Measurements from ENCODE around the gene LRRC71.

The LRRC71 gene

GRCh38 chr1:156953571-156953970 is 33.1 kb downstream of the LRRC71 start:
- H3K9ac ChIP-seq (ENCODE audit: low read length in 5 of 5) = no peak overlapping the region
- no peaks in the 10 kb centered on the region for H3K9me3 ChIP-seq (ENCODE audit: control insufficient read depth in 5 of 5, low read length in 5 of 5)
- peaks cover 34 to 98% (median 85%) of the 10 kb centered on the region in 5 donors for H3K36me3 ChIP-seq (ENCODE audit: control insufficient read depth in 5 of 5, insufficient read depth in 5 of 5, low read length in 5 of 5)
- no peaks in the 10 kb centered on the region for H3K4me1 ChIP-seq (ENCODE audit: control insufficient read depth in 5 of 5, insufficient read depth in 5 of 5, low read length in 5 of 5)
- no peak overlapping the region for H3K4me3 ChIP-seq (ENCODE audit: low read depth in 1 of 5, low read length in 5 of 5)
- no peaks in the 10 kb centered on the region for H3K27me3 ChIP-seq (ENCODE audit: control insufficient read depth in 5 of 5, insufficient read depth in 4 of 5, low read length in 5 of 5)
- H3K27ac ChIP-seq (ENCODE audit: low read depth, low read length) = no peak overlapping the region

GRCh38 chr1:156956333-156956732 is 35.9 kb downstream of the LRRC71 start:
- Histone ChIP-seq H3K27ac (ENCODE audit: low read depth, low read length) (no peak overlapping the region), H3K36me3 (ENCODE audit: control insufficient read depth in 5 of 5, insufficient read depth in 5 of 5, low read length in 5 of 5) (peaks cover 20 to 96% (median 85%) of the 10 kb centered on the region in 5 donors), H3K27me3 (ENCODE audit: control insufficient read depth in 5 of 5, insufficient read depth in 4 of 5, low read length in 5 of 5) (no peaks in the 10 kb centered on the region), H3K4me1 (ENCODE audit: control insufficient read depth in 5 of 5, insufficient read depth in 5 of 5, low read length in 5 of 5) (no peaks in the 10 kb centered on the region), H3K9me3 (ENCODE audit: control insufficient read depth in 5 of 5, low read length in 5 of 5) (no peaks in the 10 kb centered on the region), H3K9ac (ENCODE audit: low read length in 5 of 5) (no peak overlapping the region), H3K4me3 (ENCODE audit: low read depth in 1 of 5, low read length in 5 of 5) (no peak overlapping the region)

- Histone ChIP-seq H3K27me3 (ENCODE audit: control insufficient read depth in 5 of 5, insufficient read depth in 4 of 5, low read length in 5 of 5) (no peaks in the 10 kb centered on the region), H3K36me3 (ENCODE audit: control insufficient read depth in 5 of 5, insufficient read depth in 5 of 5, low read length in 5 of 5) (peaks cover 13 to 94% (median 87%) of the 10 kb centered on the region in 5 donors), H3K4me1 (ENCODE audit: control insufficient read depth in 5 of 5, insufficient read depth in 5 of 5, low read length in 5 of 5) (no peaks in the 10 kb centered on the region), H3K4me3 (ENCODE audit: low read depth in 1 of 5, low read length in 5 of 5) (no peak overlapping the region), H3K27ac (ENCODE audit: low read depth, low read length) (no peak overlapping the region), H3K9ac (ENCODE audit: low read length in 5 of 5) (no peak overlapping the region), H3K9me3 (ENCODE audit: control insufficient read depth in 5 of 5, low read length in 5 of 5) (no peaks in the 10 kb centered on the region)
Observed at GRCh38 chr1:156957634-156958033, 37.2 kb downstream of the LRRC71 start.

DNA sequence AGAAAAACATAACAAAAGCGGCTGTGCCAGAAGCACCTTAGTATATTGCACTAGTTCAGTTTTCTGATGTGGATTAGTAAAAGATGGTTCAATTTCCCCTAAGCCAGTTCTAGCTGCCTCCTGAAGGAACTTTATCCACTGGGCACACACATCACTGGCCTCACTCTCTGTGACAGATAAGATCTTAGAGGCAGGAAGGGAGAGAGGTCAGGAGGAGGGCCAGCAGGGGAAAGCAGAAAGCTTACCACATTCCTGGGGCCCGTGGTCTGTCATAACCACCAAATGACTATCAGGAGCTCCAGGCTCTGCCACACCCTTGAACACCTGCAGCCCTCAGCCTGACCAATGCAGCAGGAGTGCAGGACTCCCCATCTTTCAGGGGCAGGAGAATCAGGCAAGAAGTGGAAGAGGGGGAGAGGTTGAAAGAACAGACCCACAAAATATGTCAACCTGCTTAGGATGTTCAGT is 37.8 kb downstream of the LRRC71 start:
- H3K27ac ChIP-seq (ENCODE audit: low read depth, low read length) = no peak overlapping the region

GRCh38 chr1:156959414-156959813 is 39.0 kb downstream of the LRRC71 start:
- no peak overlapping the region for H3K9ac ChIP-seq (ENCODE audit: low read length in 5 of 5)
- H3K4me1 ChIP-seq (ENCODE audit: control insufficient read depth in 5 of 5, insufficient read depth in 5 of 5, low read length in 5 of 5) = peaks cover 0 to 11% (median 0%) of the 10 kb centered on the region in 5 donors
- H3K36me3 ChIP-seq (ENCODE audit: control insufficient read depth in 5 of 5, insufficient read depth in 5 of 5, low read length in 5 of 5) = peaks cover 15 to 94% (median 90%) of the 10 kb centered on the region in 5 donors
- H3K4me3 ChIP-seq (ENCODE audit: low read depth in 1 of 5, low read length in 5 of 5) = no peak overlapping the region
- H3K27me3 ChIP-seq (ENCODE audit: control insufficient read depth in 5 of 5, insufficient read depth in 4 of 5, low read length in 5 of 5) = no peaks in the 10 kb centered on the region
- no peaks in the 10 kb centered on the region for H3K9me3 ChIP-seq (ENCODE audit: control insufficient read depth in 5 of 5, low read length in 5 of 5)
- no peak overlapping the region for H3K27ac ChIP-seq (ENCODE audit: low read depth, low read length)

More for the DNA sequence above, 37.8 kb downstream of the LRRC71 start:
- Histone ChIP-seq H3K4me1 (ENCODE audit: control insufficient read depth in 5 of 5, insufficient read depth in 5 of 5, low read length in 5 of 5) (peaks cover 0 to 5% (median 0%) of the 10 kb centered on the region in 5 donors), H3K27me3 (ENCODE audit: control insufficient read depth in 5 of 5, insufficient read depth in 4 of 5, low read length in 5 of 5) (no peaks in the 10 kb centered on the region), H3K4me3 (ENCODE audit: low read depth in 1 of 5, low read length in 5 of 5) (no peak overlapping the region), H3K9me3 (ENCODE audit: control insufficient read depth in 5 of 5, low read length in 5 of 5) (no peaks in the 10 kb centered on the region), H3K36me3 (ENCODE audit: control insufficient read depth in 5 of 5, insufficient read depth in 5 of 5, low read length in 5 of 5) (peaks cover 15 to 94% (median 89%) of the 10 kb centered on the region in 5 donors), H3K9ac (ENCODE audit: low read length in 5 of 5) (no peak overlapping the region)

DNA sequence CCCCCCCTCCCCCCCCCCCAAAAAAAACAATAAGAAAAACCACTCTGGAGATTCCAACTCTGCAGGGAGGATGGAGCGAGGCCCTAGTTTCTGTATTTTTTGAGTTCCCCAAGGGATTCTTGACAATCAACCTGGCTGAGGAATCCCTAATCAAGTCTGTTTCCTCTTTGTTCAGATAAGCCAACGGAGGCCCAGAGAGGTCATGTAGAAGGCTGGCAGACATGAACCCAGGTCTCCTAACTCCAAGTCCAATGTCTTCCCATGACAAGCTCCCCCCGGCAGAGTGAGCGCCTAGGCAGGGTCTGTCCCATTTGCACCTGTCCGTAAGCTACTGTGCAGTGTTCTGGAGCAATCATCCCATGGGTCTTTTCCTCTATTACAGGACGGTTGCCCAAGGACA is 39.5 kb downstream of the LRRC71 start:
- Histone ChIP-seq H3K4me3 (ENCODE audit: low read depth in 1 of 5, low read length in 5 of 5) (no peak overlapping the region), H3K36me3 (ENCODE audit: control insufficient read depth in 5 of 5, insufficient read depth in 5 of 5, low read length in 5 of 5) (peaks cover 13 to 92% (median 85%) of the 10 kb centered on the region in 5 donors), H3K9ac (ENCODE audit: low read length in 5 of 5) (no peak overlapping the region), H3K27me3 (ENCODE audit: control insufficient read depth in 5 of 5, insufficient read depth in 4 of 5, low read length in 5 of 5) (no peaks in the 10 kb centered on the region), H3K9me3 (ENCODE audit: control insufficient read depth in 5 of 5, low read length in 5 of 5) (no peaks in the 10 kb centered on the region), H3K4me1 (ENCODE audit: control insufficient read depth in 5 of 5, insufficient read depth in 5 of 5, low read length in 5 of 5) (peaks cover 0 to 11% (median 0%) of the 10 kb centered on the region in 5 donors), H3K27ac (ENCODE audit: low read depth, low read length) (no peak overlapping the region)

GRCh38 chr1:156961709-156962108 is 41.3 kb downstream of the LRRC71 start:
- H3K9ac ChIP-seq (ENCODE audit: low read length in 5 of 5) = no peak overlapping the region

GRCh38 chr1:156963621-156964020 is 43.2 kb downstream of the LRRC71 start:
- H3K4me1 ChIP-seq (ENCODE audit: control insufficient read depth in 5 of 5, insufficient read depth in 5 of 5, low read length in 5 of 5) = peaks cover 0 to 11% (median 0%) of the 10 kb centered on the region in 5 donors
- peaks cover 33 to 89% (median 73%) of the 10 kb centered on the region in 5 donors for H3K36me3 ChIP-seq (ENCODE audit: control insufficient read depth in 5 of 5, insufficient read depth in 5 of 5, low read length in 5 of 5)
- peak overlapping the region in 3 of 5 donors; percentile 24 to 38 (median 24) for H3K4me3 ChIP-seq (ENCODE audit: low read depth in 1 of 5, low read length in 5 of 5)
- no peak overlapping the region for H3K9ac ChIP-seq (ENCODE audit: low read length in 5 of 5)
- no peaks in the 10 kb centered on the region for H3K9me3 ChIP-seq (ENCODE audit: control insufficient read depth in 5 of 5, low read length in 5 of 5)
- no peaks in the 10 kb centered on the region for H3K27me3 ChIP-seq (ENCODE audit: control insufficient read depth in 5 of 5, insufficient read depth in 4 of 5, low read length in 5 of 5)
- no peak overlapping the region for H3K27ac ChIP-seq (ENCODE audit: low read depth, low read length)

More at GRCh38 chr1:156961709-156962108, 41.3 kb downstream of the LRRC71 start:
- peaks cover 0 to 11% (median 0%) of the 10 kb centered on the region in 5 donors for H3K4me1 ChIP-seq (ENCODE audit: control insufficient read depth in 5 of 5, insufficient read depth in 5 of 5, low read length in 5 of 5)
- H3K36me3 ChIP-seq (ENCODE audit: control insufficient read depth in 5 of 5, insufficient read depth in 5 of 5, low read length in 5 of 5) = peaks cover 30 to 91% (median 77%) of the 10 kb centered on the region in 5 donors
- no peak overlapping the region for H3K4me3 ChIP-seq (ENCODE audit: low read depth in 1 of 5, low read length in 5 of 5)
- H3K27me3 ChIP-seq (ENCODE audit: control insufficient read depth in 5 of 5, insufficient read depth in 4 of 5, low read length in 5 of 5) = no peaks in the 10 kb centered on the region
- no peak overlapping the region for H3K27ac ChIP-seq (ENCODE audit: low read depth, low read length)
- H3K9me3 ChIP-seq (ENCODE audit: control insufficient read depth in 5 of 5, low read length in 5 of 5) = no peaks in the 10 kb centered on the region

DNA sequence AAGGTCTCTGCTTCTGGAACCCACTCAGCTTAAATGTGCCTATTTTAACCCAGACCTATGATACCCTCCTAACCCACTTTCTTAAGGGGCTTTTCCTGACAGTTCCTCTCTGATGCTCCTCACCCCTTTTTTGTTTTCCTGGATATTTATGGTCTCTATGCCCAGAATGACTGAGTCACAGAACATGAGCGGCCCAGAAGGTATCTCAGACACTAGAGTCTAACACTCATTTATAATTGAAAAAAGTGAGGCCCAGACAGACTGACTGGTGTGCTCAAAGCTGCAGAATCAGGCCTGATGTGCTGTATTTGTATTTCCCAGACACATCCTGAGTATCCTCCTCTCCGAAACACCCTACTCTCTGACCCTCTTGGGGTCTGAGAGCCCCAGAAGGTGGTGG is 44.0 kb downstream of the LRRC71 start:
- Histone ChIP-seq H3K36me3 (ENCODE audit: control insufficient read depth in 5 of 5, insufficient read depth in 5 of 5, low read length in 5 of 5) (peaks cover 34 to 88% (median 72%) of the 10 kb centered on the region in 5 donors), H3K27me3 (ENCODE audit: control insufficient read depth in 5 of 5, insufficient read depth in 4 of 5, low read length in 5 of 5) (no peaks in the 10 kb centered on the region), H3K9ac (ENCODE audit: low read length in 5 of 5) (peak overlapping the region in 1 of 5 donors; percentile 14), H3K4me1 (ENCODE audit: control insufficient read depth in 5 of 5, insufficient read depth in 5 of 5, low read length in 5 of 5) (peaks cover 0 to 11% (median 0%) of the 10 kb centered on the region in 5 donors), H3K27ac (ENCODE audit: low read depth, low read length) (no peak overlapping the region), H3K4me3 (ENCODE audit: low read depth in 1 of 5, low read length in 5 of 5) (no peak overlapping the region), H3K9me3 (ENCODE audit: control insufficient read depth in 5 of 5, low read length in 5 of 5) (no peaks in the 10 kb centered on the region)

- Histone ChIP-seq H3K4me3 (ENCODE audit: low read depth in 1 of 5, low read length in 5 of 5) (no peak overlapping the region), H3K27ac (ENCODE audit: low read depth, low read length) (no peak overlapping the region), H3K9ac (ENCODE audit: low read length in 5 of 5) (no peak overlapping the region), H3K27me3 (ENCODE audit: control insufficient read depth in 5 of 5, insufficient read depth in 4 of 5, low read length in 5 of 5) (no peaks in the 10 kb centered on the region), H3K36me3 (ENCODE audit: control insufficient read depth in 5 of 5, insufficient read depth in 5 of 5, low read length in 5 of 5) (peaks cover 61 to 96% (median 68%) of the 10 kb centered on the region in 5 donors), H3K4me1 (ENCODE audit: control insufficient read depth in 5 of 5, insufficient read depth in 5 of 5, low read length in 5 of 5) (no peaks in the 10 kb centered on the region), H3K9me3 (ENCODE audit: control insufficient read depth in 5 of 5, low read length in 5 of 5) (no peaks in the 10 kb centered on the region)
Observed at GRCh38 chr1:156969496-156969895, 49.1 kb downstream of the LRRC71 start.

Measured in subcutaneous abdominal adipose tissue (tissue), 5 donors.